GM21367 (cell line): ENCODE measurements around the gene SGMS1.
A peak's percentile ranks its signal among the peaks of the same experiment; 100 is the strongest.

Source experiments
- ATAC-seq: cut with Tn5 transposase; IDR thresholded peaks from one replicate; pipeline ENCODE4 v1.9.1; 2021; ENCODE audit not compliant: unreplicated experiment

SGMS1 gene

GRCh38 chr10:50404021-50404773 is 219.6 kb downstream of the SGMS1 start:
- no peak for ATAC-seq

DNA sequence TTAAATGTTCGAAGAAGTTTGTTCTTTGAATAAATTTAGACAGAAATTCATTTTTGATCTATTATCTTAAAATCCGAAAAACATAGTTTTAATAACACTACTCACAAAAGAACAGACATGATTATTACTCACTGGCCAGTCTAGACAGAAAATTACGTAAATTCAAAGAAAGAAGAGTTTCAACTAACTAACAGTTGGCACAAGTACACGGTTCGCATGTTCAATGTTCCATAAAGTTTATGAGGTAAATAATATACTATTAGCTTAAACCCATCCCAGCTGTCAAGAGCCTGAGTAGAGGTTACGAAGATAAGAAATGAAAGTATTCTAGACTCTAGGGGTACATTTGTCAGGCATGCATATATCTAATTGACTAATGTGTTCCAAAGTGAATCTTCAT is 220.7 kb downstream of the SGMS1 start:
- ATAC-seq, result no peak

DNA sequence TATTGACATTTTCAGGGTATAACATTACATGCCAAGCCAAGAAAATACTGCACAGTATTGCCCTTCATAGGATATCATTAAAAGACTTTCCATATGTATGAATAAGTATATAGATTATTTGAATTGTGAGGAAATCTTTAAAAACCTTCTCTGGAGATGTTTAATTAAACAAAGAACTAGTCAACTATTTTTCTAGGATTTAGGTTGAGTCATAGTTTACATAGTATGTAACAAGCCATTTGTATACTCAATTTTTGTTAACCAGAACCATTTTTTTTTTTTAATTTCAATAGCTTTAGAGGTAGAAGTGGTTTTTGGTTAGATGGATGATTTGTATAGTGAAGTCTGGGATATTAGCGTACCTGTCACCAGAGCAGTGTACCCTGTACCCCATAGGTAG is 221.3 kb downstream of the SGMS1 start:
- ATAC-seq, result no peak

DNA sequence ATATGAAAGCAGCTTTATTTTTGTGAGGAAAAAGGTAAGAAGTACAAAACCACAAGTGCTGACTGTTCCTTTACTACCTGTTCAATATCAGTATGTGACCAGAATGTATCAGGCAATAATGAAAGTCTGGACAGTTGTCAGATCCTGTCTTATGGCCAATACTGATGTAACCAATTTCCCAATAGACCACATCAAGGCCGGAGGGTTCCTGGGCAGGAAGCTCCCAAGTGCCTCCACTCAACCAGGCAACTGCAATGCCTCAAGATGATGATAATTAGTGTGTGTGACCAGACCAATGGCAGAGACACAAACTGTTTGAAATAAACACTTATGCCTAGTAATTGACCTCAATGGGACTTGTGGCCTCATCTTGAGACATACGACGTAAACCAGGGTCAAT is 223.1 kb downstream of the SGMS1 start:
- no peak for ATAC-seq

DNA sequence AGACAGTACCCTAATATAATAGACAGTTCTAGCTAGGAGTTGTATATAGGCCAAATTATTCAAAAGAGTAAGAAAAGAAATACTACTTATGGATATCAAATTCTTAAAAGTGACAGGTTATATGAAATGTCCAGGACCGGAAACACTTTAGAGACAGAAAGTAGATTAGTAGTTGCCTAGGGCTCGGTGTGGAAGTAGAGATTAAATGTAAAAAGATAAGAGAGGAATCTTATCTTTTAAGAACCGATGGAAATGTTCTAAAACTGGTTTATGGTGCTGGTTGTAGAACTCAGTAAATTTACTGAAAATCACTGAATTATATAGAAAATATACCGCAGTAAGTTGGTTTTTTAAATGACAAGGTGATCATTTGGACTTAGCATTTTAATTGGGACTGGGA is 224.9 kb downstream of the SGMS1 start:
- ATAC-seq, result no peak

DNA sequence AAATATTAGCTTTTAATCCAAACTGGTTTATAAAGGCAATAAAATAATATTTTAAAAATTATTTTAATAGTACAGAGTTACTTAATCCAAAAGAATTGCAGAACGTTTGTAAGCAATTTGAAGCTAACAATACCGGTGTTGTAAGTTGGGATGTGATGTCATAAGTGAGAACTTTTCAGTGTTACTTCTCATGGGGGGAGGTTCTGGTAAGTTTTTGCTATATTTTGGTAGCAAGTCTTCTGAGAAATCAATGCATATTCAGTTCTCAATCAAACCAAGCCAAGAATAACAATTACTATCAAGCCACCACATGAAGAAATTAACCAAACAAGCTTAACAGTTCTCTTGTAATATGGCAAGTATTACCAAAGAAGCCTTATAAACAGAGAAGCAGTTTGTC is 225.4 kb downstream of the SGMS1 start:
- no peak for ATAC-seq

DNA sequence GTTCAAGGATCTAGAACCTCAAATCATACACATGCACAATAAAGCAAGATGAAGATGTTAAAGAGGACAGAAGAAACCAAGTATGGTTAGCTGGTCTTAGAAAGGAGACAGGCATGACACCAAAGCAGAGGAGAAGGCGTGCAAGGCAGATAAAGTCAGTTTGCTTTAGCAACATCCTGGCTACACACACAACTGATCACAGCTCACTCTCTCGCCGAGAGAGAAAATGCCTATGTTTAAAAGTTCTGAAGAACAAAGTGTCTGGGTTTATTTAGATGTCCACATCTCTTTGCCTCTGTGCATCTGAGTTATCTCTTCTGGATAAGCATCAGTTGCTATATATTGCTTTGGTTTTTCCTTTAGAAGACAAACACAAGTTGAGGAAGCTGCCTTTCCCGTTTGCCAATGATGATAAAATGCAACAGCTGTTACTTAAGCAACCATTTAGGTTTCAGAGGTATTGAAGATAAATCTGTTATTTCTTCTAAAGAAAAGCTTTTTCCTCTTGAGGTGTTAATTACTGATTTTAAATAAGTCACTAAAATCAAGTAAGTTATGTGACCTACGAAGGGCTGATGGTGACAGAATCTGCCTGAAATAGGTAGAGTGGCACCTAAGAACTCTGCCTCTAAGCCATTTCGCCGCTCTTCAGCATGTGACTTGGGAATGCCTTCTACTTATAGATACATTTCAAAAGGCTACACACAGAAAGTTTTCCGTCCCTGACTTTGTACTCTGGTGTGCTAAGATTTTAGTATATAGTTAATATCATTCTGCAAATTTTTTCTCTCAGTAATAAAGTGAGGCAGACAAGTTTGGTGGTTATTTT is 226.2 kb downstream of the SGMS1 start:
- peak; percentile 42 for ATAC-seq

- peak; percentile 63 for ATAC-seq
These were observed 227.1 kb downstream of the SGMS1 start for GRCh38 chr10:50396491-50397311.

- ATAC-seq, result no peak
These were observed 227.9 kb downstream of the SGMS1 start for GRCh38 chr10:50395851-50396250.

DNA sequence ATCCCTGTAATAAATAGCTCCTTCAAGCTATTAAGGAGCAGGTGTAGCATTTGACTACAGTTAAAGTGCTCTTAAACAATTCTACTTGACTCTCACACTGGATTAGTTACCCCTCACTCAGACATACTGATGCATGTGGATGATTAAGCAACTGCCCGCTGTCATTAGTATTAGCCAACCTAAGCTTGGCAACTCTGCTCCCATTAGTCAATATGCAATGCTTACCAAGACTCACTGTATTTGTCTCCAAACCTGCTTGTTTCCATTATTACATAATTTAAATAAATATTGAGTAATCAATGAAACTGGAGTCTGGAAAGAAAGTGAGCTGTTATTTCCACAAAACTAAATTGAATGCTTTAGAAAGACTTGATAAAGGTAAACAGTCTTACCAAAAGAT is 228.5 kb downstream of the SGMS1 start:
- ATAC-seq, result no peak

DNA sequence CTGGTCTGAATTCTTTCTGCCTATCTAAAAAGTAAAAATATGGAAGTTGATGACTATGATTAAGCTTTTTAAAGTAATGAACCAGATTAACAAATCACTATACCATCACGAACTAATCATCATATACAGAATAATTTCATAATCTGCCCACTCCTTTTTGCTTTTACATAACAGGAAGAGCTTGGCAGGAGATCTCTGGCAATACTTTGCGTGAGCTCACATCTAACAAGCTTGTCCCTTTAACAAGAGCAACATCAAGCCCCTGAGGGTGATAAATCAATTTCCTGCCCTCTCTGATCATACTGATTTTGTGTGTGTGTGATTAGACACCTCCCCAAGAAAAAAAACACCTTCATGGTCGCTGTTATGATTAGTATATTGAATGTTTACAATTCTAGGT is 228.9 kb downstream of the SGMS1 start:
- ATAC-seq, result no peak

DNA sequence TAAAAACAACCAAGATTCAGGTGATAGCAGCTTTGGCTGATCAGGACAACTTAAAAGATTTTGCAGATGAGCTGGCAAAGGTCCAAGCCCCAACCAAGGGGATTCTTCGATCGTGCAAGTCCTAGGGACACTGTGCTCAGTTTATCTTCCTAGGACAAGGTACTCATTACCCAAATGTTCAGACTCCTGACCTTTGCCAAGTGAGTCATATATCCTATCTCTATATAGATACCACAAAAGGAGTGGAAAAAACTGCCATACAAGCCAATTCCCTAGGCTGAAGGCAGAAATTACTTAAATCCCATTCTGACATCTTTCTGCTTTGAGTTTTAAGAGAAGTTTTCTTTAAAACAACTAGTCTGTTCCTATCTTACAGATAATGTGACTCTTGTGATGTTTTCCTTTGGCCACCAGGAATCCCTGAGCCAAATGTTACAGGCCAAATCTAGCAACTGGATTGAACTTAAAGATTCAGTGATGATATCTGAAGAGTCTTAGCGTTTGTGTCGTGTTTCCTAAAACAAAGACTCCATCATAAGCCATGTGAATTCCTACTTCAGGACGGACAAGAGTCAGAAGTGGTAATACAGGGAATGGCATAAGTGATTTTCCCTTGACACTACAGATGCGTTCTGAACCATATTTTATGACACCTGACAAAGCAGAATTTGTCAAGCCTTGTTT is 229.8 kb downstream of the SGMS1 start:
- ATAC-seq, result no peak

- no peak for ATAC-seq
These were observed 230.6 kb downstream of the SGMS1 start for GRCh38 chr10:50392966-50393718.

GRCh38 chr10:50392426-50392825 is 231.3 kb downstream of the SGMS1 start:
- ATAC-seq, result no peak

GRCh38 chr10:50390302-50390701 is 233.5 kb downstream of the SGMS1 start:
- no peak for ATAC-seq

- no peak for ATAC-seq
These were observed 235.6 kb downstream of the SGMS1 start for GRCh38 chr10:50388181-50388580.

DNA sequence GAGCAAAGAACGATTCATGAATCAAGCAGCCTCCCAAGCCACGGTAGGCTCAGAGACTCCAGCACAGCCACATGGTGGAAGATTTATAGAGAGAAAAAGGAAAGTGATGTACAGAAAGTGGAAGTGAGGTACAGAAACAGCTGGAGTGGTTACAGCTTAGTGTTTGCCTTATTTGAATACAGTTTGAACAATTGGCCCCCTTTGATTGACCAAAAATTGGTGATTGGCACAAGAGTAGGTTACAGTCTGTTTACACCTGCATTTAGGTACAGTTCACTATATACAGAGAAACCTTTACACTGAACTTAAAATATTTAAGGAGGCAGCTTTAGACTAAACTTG is 236.1 kb downstream of the SGMS1 start:
- no peak for ATAC-seq

DNA sequence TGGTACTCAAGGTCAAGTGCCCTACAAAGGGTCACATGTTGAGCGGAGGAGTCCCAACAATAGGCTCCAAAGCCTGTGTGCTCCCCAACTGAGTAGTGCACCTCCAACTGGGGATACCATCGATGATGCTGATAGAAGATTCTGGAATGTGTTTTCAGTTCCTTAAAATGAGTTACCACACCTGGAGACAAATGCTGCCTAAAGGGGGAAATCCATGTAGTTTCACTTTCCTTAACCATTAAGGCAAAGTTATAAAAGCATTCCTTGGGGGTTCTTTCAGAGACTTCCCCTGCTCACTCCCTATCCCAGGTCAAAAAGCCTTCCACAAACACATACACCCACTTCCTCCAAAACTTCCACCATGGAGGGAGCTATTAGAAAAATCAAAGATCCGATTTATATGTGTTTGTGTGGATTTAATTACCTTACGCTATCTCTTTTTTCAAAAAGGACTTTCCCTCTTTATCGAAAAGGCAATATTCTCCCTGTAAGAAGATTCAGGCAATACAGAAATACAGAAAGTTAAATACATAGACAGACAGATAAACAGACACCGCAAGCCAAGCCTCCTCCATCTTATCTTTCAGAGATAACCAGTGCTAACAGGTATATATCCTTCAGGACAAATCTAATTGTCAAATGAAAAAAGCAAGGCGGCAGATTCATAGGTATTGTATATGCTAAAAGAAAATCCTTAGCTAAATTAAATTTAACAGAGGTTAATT is 236.6 kb downstream of the SGMS1 start:
- ATAC-seq, result no peak

DNA sequence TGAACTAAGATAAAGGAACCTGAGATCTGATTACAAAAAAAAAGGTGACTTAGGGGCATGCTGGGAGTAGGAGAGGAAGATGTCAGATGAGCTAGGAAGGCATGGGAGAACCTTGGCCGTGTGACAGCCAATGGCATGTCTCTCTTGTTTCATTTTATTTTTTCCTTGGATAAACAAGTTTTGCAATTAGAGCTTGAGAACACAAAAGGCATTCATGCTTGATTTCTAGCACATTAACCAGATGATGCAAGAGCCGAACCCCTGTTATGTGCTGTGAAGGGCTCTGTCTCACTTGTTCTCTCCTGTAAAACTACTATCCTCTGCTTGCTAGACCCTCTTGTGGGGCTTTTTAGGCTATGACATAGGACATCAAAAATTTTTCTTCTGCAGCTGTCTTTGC is 238.1 kb downstream of the SGMS1 start:
- no peak for ATAC-seq

- ATAC-seq, result no peak
These were observed 238.9 kb downstream of the SGMS1 start for GRCh38 chr10:50384898-50385297.
